SK-MEL-5 (cell line): Measurements from ENCODE around the gene ZNF324. TPM values are rescaled to one million over a fixed set of nuclear protein-coding genes. Genes with fewer than 3 reads are reported as not detected.
"Not testable (repeated sequence)": the region's sequence is repeated elsewhere in the genome, so short reads cannot be mapped to it uniquely, and the experiment has no call there.

Experiments used
- DNase-seq: peaks from one replicate; pipeline ENCODE4 v3.0.0-alpha.2; 2016; ENCODE audit warnings: low read depth, low spot score
- in situ Hi-C: cut with HindIII; loops from 2 replicates; pipeline ENCODE4 v1.10.0; 2016; ENCODE audit warnings: low sequenced_read_pairs, high pct_unique_total_duplicates, low pct_unique_long_range_greater_than_20kb
- total RNA-seq: library from RNA; depleted of rRNA; stranded (reverse); fragments of >200 nt; shearing (Covaris generic); gene quantifications from 2 replicates; pipeline ENCODE4 v1.2.3, GENCODE V29; 2014

ZNF324 gene
- total RNA-seq, 1 experiment from 2014 or later = 7.7 TPM

- in situ Hi-C loops = no loop called here
- DNase-seq = no peak
These were observed 16.9 kb downstream of the ZNF324 start for GRCh38 chr19:58483776-58484175.

- DNase-seq, in situ Hi-C loops: not testable (repeated sequence)
These were observed 17.5 kb downstream of the ZNF324 start for GRCh38 chr19:58484349-58484748.

- in situ Hi-C loops = no loop called here
- no peak for DNase-seq
These were observed 24.5 kb downstream of the ZNF324 start for GRCh38 chr19:58491393-58491792.

GRCh38 chr19:58492265-58492664 lies 25.4 kb downstream of the ZNF324 start:
- DNase-seq = peak; percentile 79
- in situ Hi-C loops = no loop called here

GRCh38 chr19:58497634-58498170 lies 30.8 kb downstream of the ZNF324 start:
- DNase-seq = no peak
- in situ Hi-C loops = no loop called here

GRCh38 chr19:58498316-58499020 lies 31.6 kb downstream of the ZNF324 start:
- in situ Hi-C loops = no loop called here
- no peak for DNase-seq

- in situ Hi-C loops = no loop called here
- DNase-seq = peak; percentile 84
These were observed 32.4 kb downstream of the ZNF324 start for GRCh38 chr19:58499021-58499927.

- no peak for DNase-seq
- in situ Hi-C loops = no loop called here
These were observed 33.4 kb downstream of the ZNF324 start for GRCh38 chr19:58500242-58500641.

GRCh38 chr19:58507602-58508223 lies 40.8 kb downstream of the ZNF324 start:
- DNase-seq, in situ Hi-C loops: not testable (repeated sequence)

GRCh38 chr19:58509731-58510083 lies 42.8 kb downstream of the ZNF324 start:
- in situ Hi-C loops = no loop called here
- DNase-seq = no peak

- no peak for DNase-seq
- in situ Hi-C loops = no loop called here
These were observed 43.4 kb downstream of the ZNF324 start for GRCh38 chr19:58510084-58510862.

- in situ Hi-C loops = no loop called here
- no peak for DNase-seq
These were observed 44.7 kb downstream of the ZNF324 start, which contains the start of gene SLC27A5 for GRCh38 chr19:58511353-58512208. Gene SLC27A5 (minus strand): TSS chr19:58511992. CDS start chr19:58511955, 37 bp downstream.

- no peak for DNase-seq
- in situ Hi-C loops = no loop called here
These were observed 46.4 kb downstream of the ZNF324 start for GRCh38 chr19:58513213-58513693.

- DNase-seq = peak; percentile 76
- in situ Hi-C loops = no loop called here
These were observed 47.0 kb downstream of the ZNF324 start for GRCh38 chr19:58513694-58514563.

GRCh38 chr19:58514564-58515022 lies 47.7 kb downstream of the ZNF324 start:
- no peak for DNase-seq
- in situ Hi-C loops = no loop called here
